GM12878 (cell line): ENCODE measurements around the gene NR2C2AP.

Experiments
- EP300 ChIP-seq, 2 experiments: fragments of 150-350 bp in 1 of 2; IDR thresholded peaks; 2 replicates each; pipeline ENCODE4 v1.6.1; 2011 to 2012; ENCODE audit warnings: low read depth in 2 of 2, low read length in 2 of 2, borderline replicate concordance in 1 of 2, improper control_type of control experiment in 1 of 2, inconsistent platforms in 1 of 2; ENCODE audit not compliant: control insufficient read depth in 1 of 2
- FOS ChIP-seq: IDR thresholded peaks from 3 replicates; pipeline ENCODE4 v1.6.1; 2011; ENCODE audit warnings: borderline replicate concordance; ENCODE audit not compliant: insufficient read length; ENCODE audit errors: extremely low read depth
- GABPA ChIP-seq: IDR thresholded peaks from 2 replicates; pipeline ENCODE4 v1.6.1; 2014; ENCODE audit warnings: antibody characterized with exemption, low read depth, mild to moderate bottlenecking, inconsistent platforms
- POLR2A ChIP-seq: IDR thresholded peaks from 2 replicates; pipeline ENCODE4 v1.6.1; 2011; ENCODE audit warnings: low read depth, mild to moderate bottlenecking, low read length
- RELA ChIP-seq: fragments of 450-650 bp; IDR thresholded peaks from 2 replicates; pipeline ENCODE4 v1.8.0; 2014; ENCODE audit warnings: borderline replicate concordance; ENCODE audit not compliant: partially characterized antibody
- TAF1 ChIP-seq: IDR thresholded peaks from 2 replicates; pipeline ENCODE4 v1.6.1; 2011; ENCODE audit warnings: mild to moderate bottlenecking, low read depth, low read length, borderline replicate concordance
- TF ChIP-seq, protein P1 (sequence below): fragments of 450-650 bp; IDR thresholded peaks from 2 replicates; pipeline ENCODE4 v1.6.1; 2014; ENCODE audit warnings: mild to moderate bottlenecking

- TF ChIP-seq FOS (no peak), POLR2A (no peak), RELA (no peak), EP300 (IDR thresholded peaks at IDR 0.05; ENCODE audit: borderline replicate concordance in 1 of 2, control insufficient read depth in 1 of 2, low read depth in 2 of 2, low read length in 2 of 2) (no peak), TAF1 (no peak), GABPA (no peak)
- TF ChIP-seq, protein P1, sequence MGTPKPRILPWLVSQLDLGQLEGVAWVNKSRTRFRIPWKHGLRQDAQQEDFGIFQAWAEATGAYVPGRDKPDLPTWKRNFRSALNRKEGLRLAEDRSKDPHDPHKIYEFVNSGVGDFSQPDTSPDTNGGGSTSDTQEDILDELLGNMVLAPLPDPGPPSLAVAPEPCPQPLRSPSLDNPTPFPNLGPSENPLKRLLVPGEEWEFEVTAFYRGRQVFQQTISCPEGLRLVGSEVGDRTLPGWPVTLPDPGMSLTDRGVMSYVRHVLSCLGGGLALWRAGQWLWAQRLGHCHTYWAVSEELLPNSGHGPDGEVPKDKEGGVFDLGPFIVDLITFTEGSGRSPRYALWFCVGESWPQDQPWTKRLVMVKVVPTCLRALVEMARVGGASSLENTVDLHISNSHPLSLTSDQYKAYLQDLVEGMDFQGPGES = no peak
Observed at GRCh38 chr19:19193926-19194325, 9.3 kb downstream of the NR2C2AP start.
